Skin epidermis (tissue), 12 donors: ENCODE data around the gene RBP5.
A peak's percentile ranks its signal among the peaks of the same experiment; 100 is the strongest.

Experiments used
- H3K27ac ChIP-seq, 21 experiments: fragments of 200-600 bp; sonication (generic) in 11 of 21; one replicate each; pipeline ENCODE4 v1.5.0; 2020; ENCODE audit warnings: mild to moderate bottlenecking in 3 of 21, inconsistent platforms in 2 of 21, moderate library complexity in 2 of 21
- H3K4me3 ChIP-seq, 7 experiments: fragments of 200-600 bp; sonication (generic) in 2 of 7; one replicate each; pipeline ENCODE4 v1.5.0; 2020; ENCODE audit warnings: inconsistent platforms in 2 of 7, mild to moderate bottlenecking in 2 of 7, moderate library complexity in 1 of 7

RBP5 gene

DNA sequence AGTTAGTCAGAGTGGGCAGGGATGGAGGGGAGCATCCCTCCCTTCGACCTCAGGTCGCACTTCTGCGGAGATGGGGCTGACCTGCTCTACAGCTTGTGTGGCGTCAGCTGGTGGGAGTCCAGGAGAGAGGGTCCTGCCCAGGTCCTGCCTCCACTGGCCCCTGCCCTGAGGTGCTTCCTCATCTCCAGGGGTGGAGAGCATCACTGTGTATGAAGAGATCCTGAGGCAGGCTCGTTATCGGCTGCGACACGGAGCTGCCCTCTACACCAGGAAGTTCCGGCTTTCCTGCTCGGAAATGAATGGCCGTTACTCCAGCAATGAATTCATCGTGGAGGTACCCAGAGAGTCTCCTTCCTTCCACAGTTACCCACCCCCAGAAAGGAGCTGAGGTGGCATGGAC is 21.7 kb upstream of the RBP5 start:
- H3K27ac ChIP-seq: no peak overlapping the region

DNA sequence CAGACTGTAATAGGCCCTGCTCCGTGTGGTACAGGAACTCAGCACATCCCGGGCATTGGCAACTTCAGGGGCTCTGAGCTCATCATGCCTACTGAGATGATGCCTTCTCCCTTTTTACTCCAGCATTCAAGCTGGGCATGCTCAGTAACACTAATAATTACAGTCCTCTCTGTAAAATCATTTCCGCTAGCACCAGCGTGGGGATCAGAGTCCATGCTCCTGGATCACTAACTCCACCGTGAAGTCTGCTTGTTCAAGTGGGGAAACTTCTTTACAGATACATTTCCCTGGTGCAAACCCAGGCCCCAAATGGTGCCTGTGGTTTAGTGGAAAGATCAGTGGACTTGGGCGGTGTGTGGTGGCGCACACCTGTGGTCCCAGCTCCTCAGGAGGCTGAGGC is 18.2 kb upstream of the RBP5 start:
- H3K4me3 ChIP-seq: no peak overlapping the region
- H3K27ac ChIP-seq: no peak overlapping the region

More for the DNA sequence above, 21.7 kb upstream of the RBP5 start:
- H3K4me3 ChIP-seq: no peak overlapping the region

GRCh38 chr12:7146228-7146627 is 17.5 kb upstream of the RBP5 start:
- Histone ChIP-seq H3K27ac (no peak overlapping the region), H3K4me3 (no peak overlapping the region)

DNA sequence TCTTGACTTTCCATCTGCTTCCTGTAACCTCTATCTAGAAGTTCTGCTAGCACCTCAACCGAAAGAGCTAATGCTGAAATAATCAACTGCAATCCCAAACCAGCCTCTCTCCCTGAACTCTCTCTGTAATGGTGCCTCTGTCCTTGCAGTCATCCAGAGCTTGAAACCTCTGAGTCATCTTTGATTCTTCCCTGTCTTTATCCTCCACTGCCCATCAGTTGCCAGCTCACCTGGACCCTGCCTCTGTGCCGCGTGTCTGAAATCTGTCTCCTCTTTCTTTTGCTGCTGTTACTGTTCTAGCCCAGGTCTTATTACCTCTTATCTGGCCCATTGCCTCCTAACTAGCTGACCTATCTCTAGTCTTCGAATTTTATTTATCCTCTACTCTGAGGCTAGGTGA is 17.0 kb upstream of the RBP5 start:
- H3K27ac ChIP-seq: no peak overlapping the region
- no peak overlapping the region for H3K4me3 ChIP-seq

- no peak overlapping the region for H3K4me3 ChIP-seq
- peak overlapping the region in 7 of 21 experiments; percentile 10 to 54 (median 39) for H3K27ac ChIP-seq
These were observed 15.9 kb upstream of the RBP5 start for GRCh38 chr12:7144414-7145120.

GRCh38 chr12:7143564-7143963 is 14.9 kb upstream of the RBP5 start:
- Histone ChIP-seq H3K27ac (peak overlapping the region in 1 of 21 experiments; percentile 52), H3K4me3 (no peak overlapping the region)

GRCh38 chr12:7142809-7143465 is 14.2 kb upstream of the RBP5 start:
- no peak overlapping the region for H3K27ac ChIP-seq
- no peak overlapping the region for H3K4me3 ChIP-seq

DNA sequence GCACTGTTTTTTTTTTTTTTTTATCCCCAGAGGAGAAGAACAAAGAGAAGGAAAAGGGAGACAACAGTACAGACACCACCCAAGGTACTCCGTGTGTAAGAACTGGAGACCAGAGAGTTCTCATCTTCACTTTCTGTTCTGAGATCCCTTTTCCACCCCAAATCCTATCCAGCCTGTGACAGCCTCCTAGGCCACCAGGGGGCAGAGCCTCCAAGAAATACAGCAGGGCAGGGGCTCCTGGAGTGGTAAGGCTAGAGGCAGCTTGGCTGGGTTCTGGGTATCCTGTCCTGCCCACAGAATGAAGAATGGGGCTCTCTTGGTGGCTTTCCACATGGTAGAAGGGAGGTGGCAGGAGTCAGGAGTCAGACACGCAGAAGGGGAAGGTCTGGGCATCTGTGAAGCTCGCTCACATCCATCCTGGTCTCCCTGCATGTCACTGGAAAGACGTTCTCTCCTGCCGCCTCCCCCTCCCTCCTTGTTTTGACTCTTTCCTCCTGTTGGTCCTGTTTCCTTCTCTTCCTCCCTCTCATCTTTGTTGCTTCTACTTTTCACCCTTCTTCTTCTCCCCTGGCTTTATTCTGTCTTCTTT is 13.5 kb upstream of the RBP5 start:
- no peak overlapping the region for H3K4me3 ChIP-seq
- H3K27ac ChIP-seq: peak overlapping the region in 2 of 21 experiments; percentile 10 to 23

GRCh38 chr12:7141351-7142005 is 12.8 kb upstream of the RBP5 start:
- no peak overlapping the region for H3K4me3 ChIP-seq

GRCh38 chr12:7139200-7139599 is 10.5 kb upstream of the RBP5 start:
- Histone ChIP-seq H3K27ac (no peak overlapping the region), H3K4me3 (no peak overlapping the region)

More at GRCh38 chr12:7141351-7142005, 12.8 kb upstream of the RBP5 start:
- peak overlapping the region in 1 of 21 experiments; percentile 10 for H3K27ac ChIP-seq

DNA sequence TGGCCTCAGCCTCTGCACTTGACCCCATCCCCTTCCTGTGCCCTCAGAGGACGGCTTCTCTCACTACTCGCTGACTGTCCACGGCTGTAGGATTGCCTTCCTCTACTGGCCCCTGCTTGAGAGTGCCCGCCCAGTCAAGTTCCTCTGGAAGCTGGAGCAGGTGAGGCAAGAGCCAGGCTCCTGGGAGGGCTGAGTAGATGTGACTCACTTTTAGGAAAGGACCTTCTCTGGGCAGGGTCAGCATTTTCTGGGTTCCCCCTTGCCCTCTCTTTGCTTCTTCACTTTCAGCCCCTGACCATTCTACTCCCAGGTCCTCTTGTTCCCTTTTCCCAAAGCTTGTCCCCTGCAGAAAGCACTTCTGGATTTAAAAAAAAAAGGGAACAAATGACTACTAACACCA is 9.2 kb upstream of the RBP5 start:
- no peak overlapping the region for H3K4me3 ChIP-seq

GRCh38 chr12:7136676-7137075 is 8.0 kb upstream of the RBP5 start:
- H3K27ac ChIP-seq: no peak overlapping the region

More for the DNA sequence above, 9.2 kb upstream of the RBP5 start:
- no peak overlapping the region for H3K27ac ChIP-seq

DNA sequence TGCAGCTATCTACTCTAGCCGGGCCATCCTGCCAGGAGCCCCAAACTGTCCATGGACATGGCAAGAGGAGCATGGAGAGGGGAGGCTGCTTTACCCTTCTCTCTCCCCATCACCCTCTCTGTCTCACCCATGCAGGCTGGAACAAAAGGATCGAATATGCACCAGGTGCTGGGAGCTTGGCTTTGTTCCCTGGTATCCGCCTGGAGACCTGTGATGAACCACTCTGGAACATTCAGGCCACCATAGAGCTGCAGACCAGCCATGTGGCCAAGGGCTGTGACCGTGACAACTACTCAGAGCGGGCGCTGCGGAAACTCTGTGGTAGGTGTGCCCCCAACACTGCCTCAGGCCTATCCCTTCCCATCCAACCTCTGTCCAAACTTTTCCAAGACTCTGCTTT is 7.4 kb upstream of the RBP5 start:
- Histone ChIP-seq H3K27ac (no peak overlapping the region), H3K4me3 (no peak overlapping the region)

More at GRCh38 chr12:7136676-7137075, 8.0 kb upstream of the RBP5 start:
- no peak overlapping the region for H3K4me3 ChIP-seq

DNA sequence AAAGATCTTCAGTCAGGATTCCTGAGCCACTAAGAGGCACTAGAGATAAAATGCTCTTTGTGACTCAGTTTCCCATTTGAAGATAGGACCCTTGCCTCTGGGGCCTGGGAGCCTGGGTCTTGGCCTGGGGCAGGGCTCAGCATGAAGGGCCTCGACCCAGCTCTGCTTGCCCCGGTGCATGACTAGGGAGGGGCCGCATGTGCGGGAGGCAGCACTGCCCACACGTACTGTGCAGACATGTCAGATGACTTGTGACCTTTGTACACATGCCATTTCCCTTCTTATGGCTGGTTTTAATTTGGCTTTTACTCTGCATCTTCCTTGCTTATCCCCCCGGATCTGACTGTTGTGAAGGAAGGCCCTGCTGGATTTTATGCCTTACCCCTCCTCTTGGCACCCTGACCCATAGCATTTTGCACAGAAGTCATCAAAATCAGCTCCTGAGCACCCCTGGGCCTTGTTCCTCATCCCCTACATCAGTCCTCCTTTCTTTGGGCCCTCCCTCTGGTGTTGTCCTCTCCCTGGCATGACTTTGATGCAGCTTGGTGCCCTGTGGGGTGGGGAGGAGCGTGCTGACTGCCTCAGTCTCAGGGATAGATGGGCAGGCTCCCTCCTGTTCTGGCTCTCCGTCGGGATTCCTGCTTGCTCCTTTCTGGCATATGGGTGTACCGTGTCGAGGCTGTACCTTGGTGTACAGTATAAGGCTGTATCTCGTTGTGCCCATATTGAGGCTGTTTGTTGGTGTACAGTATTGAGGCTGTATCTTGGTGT is 5.9 kb upstream of the RBP5 start:
- H3K4me3 ChIP-seq: no peak overlapping the region

GRCh38 chr12:7131502-7131866 is 2.8 kb upstream of the RBP5 start:
- H3K4me3 ChIP-seq: peak overlapping the region; percentile 38 to 74 (median 58)
- H3K27ac ChIP-seq: peak overlapping the region in 11 of 21 experiments; percentile 31 to 85 (median 75)

More for the DNA sequence above, 5.9 kb upstream of the RBP5 start:
- H3K27ac ChIP-seq: no peak overlapping the region

- H3K4me3 ChIP-seq: peak overlapping the region; percentile 38 to 74 (median 58)
- H3K27ac ChIP-seq: peak overlapping the region; percentile 16 to 86 (median 59)
These were observed 2.2 kb upstream of the RBP5 start for GRCh38 chr12:7130701-7131501.

- H3K27ac ChIP-seq: peak within 1 kb of the TSS; percentile 31 to 86 (median 59)
- H3K4me3 ChIP-seq: peak within 1 kb of the TSS; percentile 38 to 74 (median 58)
These were observed 1.4 kb upstream of the RBP5 start, which contains the start of gene CLSTN3 for GRCh38 chr12:7129872-7130691. CLSTN3 (plus strand) TSS chr12:7130371; CDS start chr12:7130649, 278 bp downstream.
